K562 (cell line): Measurements from ENCODE around the gene HDAC2. TPM values are rescaled to one million over a fixed set of nuclear protein-coding genes. Genes with fewer than 3 reads are reported as not detected.

Experiments used
- ATAC-seq: fragments of 200-7000 bp; cut with Tn5 transposase; 3 replicates; pipeline ENCODE4 v1.9.1; 2020; ENCODE audit warnings: moderate library complexity
- BruUV-seq: library from RNA; stranded (reverse); fragments of 400-500 nt; replicated peaks from 2 replicates; lab custom pipeline; 2021; lab: Mats Ljungman, UMichigan
- CTCF ChIA-PET: fragments of 300-600 bp; formaldehyde crosslinking; extraction: SDS; loops from one replicate; lab custom pipeline; 2021; ENCODE audit warnings: low intra/inter-chr PET ratio; lab: Yijun Ruan, JAX
- POLR2A ChIA-PET: fragments of 300-600, 350-650 bp; sonication (Branson Sonifier 250); formaldehyde crosslinking; extraction: SDS; loops from one replicate; lab custom pipeline; 2021; ENCODE audit warnings: antibody characterized with exemption, inconsistent platforms; lab: Yijun Ruan, JAX
- DNase-seq, 4 experiments: peaks; one replicate each; pipeline versions ENCODE4 v3.0.0 to v3.0.0-alpha.2; 2011 to 2018; ENCODE audit warnings: low spot score in 3 of 4, mixed read lengths in 3 of 4; ENCODE audit errors: extremely low read depth in 1 of 4
- FAIRE-seq: peaks from 2 replicates; lab custom pipeline; 2011; peaks lifted over from hg19 to GRCh38; lab: Jason Lieb, UNC
- H2AFZ ChIP-seq: 2 replicates; pipeline ENCODE4 v1.6.0; 2011; ENCODE audit warnings: low read depth, low read length, control low read depth, inconsistent platforms
- H3K27ac ChIP-seq: fragments of 200-600 bp; 3 replicates; pipeline ENCODE4 v1.8.0; 2011; ENCODE audit warnings: low read depth, mild to moderate bottlenecking, control low read depth, inconsistent platforms, low read length, moderate library complexity, mixed read lengths; ENCODE audit errors: extremely low read depth
- H3K27me3 ChIP-seq, 2 experiments: fragments of 300-600 bp in 1 of 2; 2 replicates in 1 of 2; 3 replicates in 1 of 2; pipeline versions ENCODE4 v1.6.0 to v1.8.0; 2011; ENCODE audit warnings: inconsistent platforms in 2 of 2, low read length in 2 of 2, mild to moderate bottlenecking in 1 of 2, mixed read lengths in 1 of 2, moderate library complexity in 1 of 2; ENCODE audit not compliant: control insufficient read depth in 2 of 2, insufficient read depth in 2 of 2
- H3K36me3 ChIP-seq: fragments of 300-600 bp; 3 replicates; pipeline ENCODE4 v1.8.0; 2011; ENCODE audit warnings: mild to moderate bottlenecking, low read length, inconsistent platforms; ENCODE audit not compliant: control insufficient read depth, insufficient read depth
- H3K4me1 ChIP-seq, 2 experiments: fragments of 200-600 bp in 1 of 2; replicated peaks in 1 of 2; 2 replicates in 1 of 2; 3 replicates in 1 of 2; pipeline versions ENCODE4 v1.5.1 to v1.8.0; 2011; ENCODE audit warnings: inconsistent platforms in 2 of 2, low read length in 2 of 2, mild to moderate bottlenecking in 1 of 2, mixed read lengths in 1 of 2, moderate library complexity in 1 of 2; ENCODE audit not compliant: control insufficient read depth in 2 of 2, insufficient read depth in 2 of 2
- H3K4me2 ChIP-seq: 2 replicates; pipeline ENCODE4 v1.6.1; 2011; ENCODE audit warnings: low read length, control low read depth, inconsistent platforms, mixed read lengths; ENCODE audit not compliant: insufficient read depth
- H3K4me3 ChIP-seq: fragments of 200-600 bp; sonication (generic), shearing (Covaris generic); 2 replicates; pipeline ENCODE4 v1.5.1; 2016; ENCODE audit warnings: control low read depth, inconsistent platforms
- H3K79me2 ChIP-seq: fragments of 200-600 bp; 3 replicates; pipeline ENCODE4 v1.8.0; 2011; ENCODE audit warnings: low read length, inconsistent platforms; ENCODE audit not compliant: control insufficient read depth, insufficient read depth
- H3K9ac ChIP-seq, 2 experiments: 2 replicates each; pipeline versions ENCODE4 v1.6.0 to v1.6.1; 2011; ENCODE audit warnings: low read depth in 2 of 2, low read length in 2 of 2, control low read depth in 1 of 2, inconsistent platforms in 1 of 2, mild to moderate bottlenecking in 1 of 2, mixed read lengths in 1 of 2; ENCODE audit not compliant: insufficient read depth in 1 of 2
- H3K9me1 ChIP-seq: one replicate; pipeline ENCODE4 v1.6.0; 2011; ENCODE audit warnings: inconsistent platforms, mild to moderate bottlenecking, low read length, moderate library complexity; ENCODE audit not compliant: control insufficient read depth, insufficient read depth
- H3K9me3 ChIP-seq: replicated peaks from 2 replicates; pipeline ENCODE4 v1.5.1; 2011; ENCODE audit warnings: low read depth, low read length, inconsistent platforms; ENCODE audit not compliant: control insufficient read depth, insufficient read depth
- H4K20me1 ChIP-seq: replicated peaks from 2 replicates; pipeline ENCODE4 v1.6.1; 2011; ENCODE audit warnings: low read length, inconsistent platforms, mixed read lengths; ENCODE audit not compliant: control insufficient read depth, insufficient read depth
- ARID2 ChIP-seq: fragments of 450-650 bp; IDR thresholded peaks from 2 replicates; pipeline ENCODE4 v1.6.1; 2017; ENCODE audit warnings: antibody characterized with exemption, mild to moderate bottlenecking
- ARID3A ChIP-seq: IDR thresholded peaks from 2 replicates; pipeline ENCODE4 v1.6.1; 2012; ENCODE audit warnings: low read depth, low read length, improper control_type of control experiment, borderline replicate concordance
- CREB3 ChIP-seq: fragments of 450-650 bp; conservative IDR thresholded peaks from 2 replicates; pipeline ENCODE4 v1.6.1; 2016; ENCODE audit warnings: missing genetic modification characterization, low read depth, mild to moderate bottlenecking, missing compliant biosample characterization, moderate library complexity
- PHF21A ChIP-seq: fragments of 450-650 bp; IDR thresholded peaks from 2 replicates; pipeline ENCODE4 v1.6.1; 2017; ENCODE audit warnings: low read depth, borderline replicate concordance
- PTTG1 ChIP-seq: fragments of 450-650 bp; IDR thresholded peaks from 2 replicates; pipeline ENCODE4 v1.6.1; 2016; ENCODE audit warnings: low read depth, mild to moderate bottlenecking, missing genetic modification characterization, missing compliant biosample characterization
- SPI1 ChIP-seq: IDR thresholded peaks from 2 replicates; pipeline ENCODE4 v1.6.1; 2011; ENCODE audit warnings: low read depth, low read length, control low read depth, borderline replicate concordance
- ZNF232 ChIP-seq: sonication (generic); formaldehyde crosslinking; IDR thresholded peaks from 2 replicates; pipeline ENCODE4 v1.8.0; 2022; ENCODE audit warnings: mild to moderate bottlenecking, missing genetic modification reagents
- ZNF3 ChIP-seq: fragments of 250-450 bp; sonication (Bioruptor Pico); IDR thresholded peaks from 2 replicates; pipeline ENCODE4 v1.5.0; 2021; ENCODE audit warnings: mild to moderate bottlenecking, moderate library complexity
- WGBS: fragments of 100-300 bp; shearing (Covaris generic); methylation state at CpG from one replicate; pipeline ENCODE4 v1.1.6; 2016; ENCODE audit warnings: low coverage, mixed read lengths; ENCODE audit not compliant: insufficient coverage; ENCODE audit errors: missing lambda C conversion rate; 5-methylcytosine and 5-hydroxymethylcytosine counted together
- in situ Hi-C: fragments of 300-500 bp; cut with MboI; formaldehyde crosslinking; loops from 4 replicates; pipeline ENCODE4 v1.15.0; 2018; ENCODE audit warnings: inconsistent platforms, mixed read lengths
- intact Hi-C: fragments of 100-400 bp; cut with micrococcal nuclease; formaldehyde crosslinking; loops from 2 replicates; pipeline ENCODE4 v1.14.2; 2022
- polyA plus RNA-seq, 8 experiments: library from polyadenylated mRNA; depleted of rRNA in 4 of 8; stranded (reverse) in 5 of 8; unstranded in 3 of 8; fragments of >200 nt; fragmentation: Nextera tagmentation in 2 of 8; fragmentation: Illumina TruSeq in 1 of 8; extraction: Ambion mirVana in 2 of 8; extraction: Trizol in 1 of 8; gene quantifications; 2 replicates each; pipeline versions ENCODE4 v1.2.1 to v1.2.3, GENCODE V29; 2011 to 2014; ENCODE audit warnings: inconsistent platforms in 1 of 8, missing spikeins in 1 of 8
- total RNA-seq, 7 experiments: library from RNA; depleted of rRNA in 6 of 7; stranded (reverse); fragments of >200 nt in 6 of 7; fragmentation: Illumina TruSeq in 2 of 7; extraction: Trizol in 2 of 7; gene quantifications; 2 replicates each; pipeline versions ENCODE4 v1.2.1 to v1.2.3, GENCODE V29; 2011 to 2021; ENCODE audit warnings: low replicate concordance in 1 of 7

HDAC2 gene
- total and polyA plus RNA-seq, 9 of the 15 experiments (the other 6 are each of a cell fraction or from before 2014, with no cell fraction given) = 67.0 to 277 (median 151) TPM

GRCh38 chr6:113982055-113982550 lies 11.2 kb upstream of the HDAC2 start:
- in situ Hi-C loops = no loop called here
- TF ChIP-seq CREB3 (tag) (no peak), ZNF3 (no peak), ARID2 (no peak), PTTG1 (tag) (no peak), ARID3A (no peak), PHF21A (no peak), ZNF232 (CRISPR knock-in tag) (no peak), SPI1 (no peak)

More at GRCh38 chr6:113982055-113982550, 11.2 kb upstream of the HDAC2 start:
- ChIA-PET CTCF (no interaction called here), POLR2A (no interaction called here)
- Histone ChIP-seq H2AFZ (no peak overlapping the region), H3K9me3 (no peaks in the 10 kb centered on the region), H3K4me2 (no peak overlapping the region), H3K9me1 (no peaks in the 10 kb centered on the region), H3K27me3 (peaks cover 0 to 8% of the 10 kb centered on the region in 2 experiments; a peak in 2 of 5 replicates), H3K36me3 (no peaks in the 10 kb centered on the region), H3K27ac (no peak overlapping the region), H3K9ac (no peak overlapping the region), H3K4me1 (no peaks in the 10 kb centered on the region), H3K4me3 (no peak overlapping the region), H3K79me2 (no peaks in the 10 kb centered on the region), H4K20me1 (no peaks in the 10 kb centered on the region)
- intact Hi-C loops = no loop called here
- no peak for ATAC-seq
- 3% methylated on average over 2 of the region's 2 CpGs for WGBS
- FAIRE-seq = no peak
- DNase-seq = no peak
- BruUV-seq = no TSS peak
